GM19328 (cell line): Measurements from ENCODE around the gene NDUFA7.
"Not testable (repeated sequence)": the region's sequence is repeated elsewhere in the genome, so short reads cannot be mapped to it uniquely, and the experiment has no call there.

Experiments
- ATAC-seq: cut with Tn5 transposase; IDR thresholded peaks from one replicate; pipeline ENCODE4 v1.9.1; 2021; ENCODE audit warnings: mild to moderate bottlenecking, moderate library complexity; ENCODE audit not compliant: unreplicated experiment

The NDUFA7 gene

DNA sequence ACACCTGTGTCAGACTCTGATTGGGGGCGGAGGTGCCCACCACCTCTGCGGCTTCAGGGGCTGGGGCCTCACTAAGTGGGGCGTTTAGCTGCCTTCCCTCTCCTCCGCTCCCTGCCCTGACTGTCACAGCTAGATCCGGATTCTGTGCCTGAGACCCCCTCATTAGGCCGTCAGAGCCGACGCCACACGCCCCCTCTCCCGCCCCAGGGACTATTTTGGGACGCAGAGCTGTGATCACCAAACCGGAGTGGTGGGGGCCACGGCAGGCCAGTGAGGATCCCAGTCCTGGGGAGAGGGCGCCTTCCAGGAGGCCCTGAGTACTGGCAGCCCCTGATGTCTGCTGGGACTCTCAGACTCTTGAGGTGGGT lies 21.1 kb upstream of the NDUFA7 start:
- ATAC-seq = no peak

DNA sequence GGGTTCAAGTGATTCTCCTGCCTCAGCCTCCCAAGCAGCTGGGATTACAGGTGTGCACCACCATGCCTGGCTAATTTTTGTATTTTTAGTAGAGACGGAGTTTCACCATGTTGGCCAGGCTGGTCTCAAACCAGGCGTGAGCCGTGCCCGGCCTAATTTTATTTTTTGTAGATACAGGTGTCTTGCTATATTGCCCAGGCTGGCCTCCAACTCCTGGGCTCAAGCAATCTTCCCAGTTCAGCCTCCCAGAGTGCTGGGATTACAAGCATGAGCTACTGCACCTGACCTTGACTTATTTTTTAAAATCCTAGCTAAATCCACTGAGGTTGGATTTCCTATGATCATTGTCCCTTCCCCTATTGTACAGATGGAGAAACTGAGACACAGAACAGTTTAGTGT lies 20.3 kb upstream of the NDUFA7 start:
- not testable (repeated sequence) for ATAC-seq

DNA sequence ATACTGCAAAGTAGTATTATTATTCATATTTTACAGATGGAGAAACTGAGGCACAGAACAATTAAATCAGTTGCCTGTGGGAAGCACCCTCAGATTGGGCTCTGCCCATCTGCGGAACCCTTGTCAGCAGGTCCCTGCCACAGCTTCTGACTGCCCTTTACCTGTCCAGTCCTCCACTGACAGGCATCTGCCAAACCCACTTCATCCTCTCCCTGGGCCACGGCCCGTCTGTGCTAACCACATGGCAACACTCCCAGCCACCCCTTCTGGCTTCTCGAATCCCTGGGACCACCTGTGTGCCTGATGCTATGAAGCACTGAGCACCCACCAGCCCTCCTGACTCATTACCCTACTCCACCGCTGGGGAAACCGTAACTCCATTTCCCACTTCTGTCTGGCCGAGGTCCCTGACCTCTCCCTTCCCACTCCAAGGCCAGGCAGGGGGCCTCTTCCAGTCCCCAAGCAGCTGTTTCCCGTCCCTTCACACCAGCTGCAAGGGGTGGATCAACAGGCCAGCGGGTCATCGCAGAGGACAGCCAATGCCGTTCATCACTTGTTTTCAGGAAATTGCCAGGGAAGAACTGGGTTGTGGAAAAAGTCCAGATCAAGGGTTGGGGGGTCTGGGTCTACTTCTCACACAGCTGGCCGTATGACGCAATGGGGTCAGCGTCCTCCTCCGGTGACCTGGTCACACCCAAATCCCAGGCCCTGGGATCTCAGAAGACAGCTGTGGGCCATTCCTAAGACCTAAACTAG lies 19.3 kb upstream of the NDUFA7 start:
- ATAC-seq = no peak

DNA sequence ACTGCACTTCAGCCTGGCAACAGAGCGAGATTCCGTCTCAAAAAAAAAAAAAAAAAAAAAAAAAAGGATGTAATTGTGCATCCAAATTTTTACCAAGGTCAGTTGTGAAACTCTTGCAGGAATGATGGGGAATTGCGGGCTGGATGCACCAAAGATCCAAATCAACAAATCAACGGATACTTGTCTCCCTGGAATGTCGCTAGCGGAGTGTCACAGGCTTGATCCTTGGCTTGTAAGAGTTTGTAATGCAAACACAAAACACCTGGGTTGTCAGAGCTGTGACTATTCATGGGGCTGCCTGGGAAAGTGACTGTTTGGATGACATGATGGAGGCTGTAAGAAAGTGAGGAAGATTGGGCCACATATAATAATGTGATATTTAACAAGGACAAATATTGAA lies 17.7 kb upstream of the NDUFA7 start:
- no peak for ATAC-seq

DNA sequence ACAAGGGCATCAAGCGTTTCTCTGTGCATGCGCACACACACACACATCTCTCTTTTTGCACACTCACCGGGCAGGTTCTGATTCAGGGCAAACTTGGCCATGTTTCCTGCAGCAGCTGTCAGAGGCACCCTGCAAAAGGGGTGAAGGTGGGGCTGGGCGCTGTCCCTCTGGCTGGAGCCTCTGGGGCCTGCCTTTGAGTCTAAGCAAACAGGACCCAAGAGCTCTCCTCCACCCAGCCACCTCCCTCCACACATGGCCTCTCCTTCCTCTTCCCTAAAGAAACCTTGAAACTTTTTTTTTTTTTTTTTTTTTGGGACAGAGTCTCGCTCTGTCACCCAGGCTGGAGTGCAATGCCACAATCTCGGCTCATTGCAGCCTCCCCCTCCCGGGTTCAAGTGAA lies 16.6 kb upstream of the NDUFA7 start:
- no peak for ATAC-seq

- ATAC-seq = no peak
Measured at GRCh38 chr19:8336660-8337059, 15.5 kb upstream of the NDUFA7 start.

GRCh38 chr19:8336072-8336569 lies 14.9 kb upstream of the NDUFA7 start:
- no peak for ATAC-seq

DNA sequence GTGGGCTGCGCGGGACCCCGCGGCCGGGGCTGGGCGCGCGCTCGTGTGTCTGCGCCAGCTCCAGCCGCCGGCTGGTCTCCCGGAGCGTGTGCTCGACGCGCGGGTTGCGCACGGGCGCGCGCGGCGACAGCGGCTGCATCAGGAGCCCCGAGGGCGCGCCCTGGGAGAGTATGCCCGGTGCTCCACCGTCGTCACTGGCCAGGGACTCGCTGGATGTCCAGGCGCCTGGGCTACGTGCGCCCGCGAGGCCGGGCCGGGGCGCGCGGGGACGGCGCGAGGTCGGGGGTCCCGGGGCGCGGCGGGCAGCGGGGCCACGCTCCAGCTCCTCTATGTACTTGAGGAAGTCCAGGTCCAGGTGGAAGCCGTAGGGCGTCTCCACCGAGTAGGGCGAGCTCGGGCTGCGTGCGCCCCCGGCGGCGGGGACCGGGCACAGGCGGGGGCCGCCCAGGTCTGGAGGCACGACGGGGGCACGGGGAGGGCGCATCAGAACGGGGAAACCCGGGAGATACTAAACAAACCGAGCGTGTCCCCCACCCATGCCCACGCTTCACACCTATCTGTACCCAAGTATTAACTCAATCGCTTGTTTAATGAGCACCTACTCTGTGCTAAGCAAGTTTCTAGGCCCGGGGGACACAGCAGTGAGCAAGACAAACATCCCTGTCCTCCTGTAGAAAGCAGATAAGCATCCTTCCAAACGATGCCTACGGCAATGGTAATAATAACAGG lies 14.3 kb upstream of the NDUFA7 start:
- no peak for ATAC-seq

DNA sequence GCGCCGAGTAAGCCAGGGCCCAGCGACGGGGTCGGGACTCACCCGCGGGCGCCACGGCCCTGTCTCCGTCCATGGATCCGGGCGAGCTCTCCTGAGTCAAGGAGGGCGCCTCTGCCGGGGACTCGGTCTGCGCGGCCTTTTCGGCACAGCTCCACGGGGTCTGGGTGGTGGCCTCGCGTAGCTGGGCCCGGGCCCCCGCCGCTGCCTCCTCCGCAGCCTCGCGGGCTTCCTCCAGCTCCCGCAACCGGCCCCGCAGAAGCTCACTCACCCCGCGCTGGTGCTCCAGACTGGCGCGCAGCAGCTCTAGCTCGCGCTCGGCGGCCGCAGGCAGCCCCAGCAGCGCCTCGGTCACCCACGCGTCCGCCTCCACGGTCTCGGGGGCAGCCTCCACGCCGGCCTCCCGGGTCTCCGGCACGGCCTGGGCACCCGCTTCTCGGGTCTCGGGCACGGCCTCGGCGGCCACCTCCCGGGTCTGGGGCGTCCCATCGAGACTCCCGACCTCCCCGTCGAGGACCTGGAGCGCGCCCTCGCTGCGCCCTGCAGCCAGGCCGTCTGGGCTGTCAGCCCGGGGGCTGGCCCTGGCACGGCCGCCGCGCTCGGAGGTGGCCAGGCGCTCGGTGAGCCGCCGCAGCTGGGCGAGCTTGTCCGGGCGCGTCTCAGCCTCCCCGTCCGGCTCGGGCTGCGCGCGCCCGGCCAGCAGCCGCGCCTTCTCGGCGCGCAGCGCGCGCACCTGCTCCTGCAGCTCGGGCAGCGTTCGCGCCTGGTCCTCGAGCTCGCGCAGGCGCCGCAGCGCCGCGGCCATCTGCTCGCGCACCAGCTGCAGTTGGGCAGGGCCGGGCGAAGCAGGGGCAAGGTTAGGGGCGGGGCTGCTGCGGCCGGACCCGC lies 13.5 kb upstream of the NDUFA7 start:
- no peak for ATAC-seq

GRCh38 chr19:8333767-8334457 lies 12.7 kb upstream of the NDUFA7 start:
- ATAC-seq = no peak

DNA sequence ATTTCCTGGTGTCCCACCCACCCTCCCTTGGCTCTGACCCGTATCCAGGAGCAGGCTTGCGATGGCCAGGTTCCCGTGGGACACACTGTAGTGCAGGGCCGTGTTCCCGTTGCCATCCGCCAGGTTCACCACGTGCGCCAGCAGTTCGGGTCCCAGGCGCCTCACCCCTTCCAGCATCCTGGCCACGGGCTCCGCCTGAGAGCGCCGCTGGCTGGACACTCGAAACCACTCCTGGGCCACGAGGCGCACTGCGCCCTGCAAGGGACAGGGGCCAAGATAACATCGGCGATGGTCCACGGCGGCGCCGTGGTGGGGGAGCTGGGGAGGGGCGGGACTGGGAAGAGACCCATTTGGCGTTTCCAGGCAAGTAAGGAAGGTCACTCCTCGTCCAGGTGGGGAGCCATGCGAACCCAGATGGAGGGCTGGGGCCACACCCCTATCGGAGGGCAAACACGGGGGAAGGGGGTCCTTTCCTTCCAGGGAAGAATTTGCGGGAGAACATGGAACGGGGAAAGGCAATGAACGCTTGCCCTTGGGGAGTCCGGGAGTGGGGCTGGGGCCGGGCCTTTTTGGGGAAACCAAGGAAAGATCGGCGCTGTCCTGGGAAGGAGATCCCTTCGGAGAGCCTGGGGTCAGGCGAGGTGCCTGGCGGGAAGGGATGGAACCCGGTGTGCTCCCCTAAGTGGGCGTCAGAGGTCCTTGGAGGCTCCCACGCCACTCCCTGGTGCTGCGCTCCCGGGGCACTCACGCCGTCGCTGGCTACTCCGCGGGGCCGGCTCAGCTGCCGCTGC lies 12.0 kb upstream of the NDUFA7 start:
- no peak for ATAC-seq

GRCh38 chr19:8331263-8331845 lies 10.2 kb upstream of the NDUFA7 start:
- no peak for ATAC-seq

- ATAC-seq = no peak
Measured at GRCh38 chr19:8329996-8330395, 8.8 kb upstream of the NDUFA7 start.

DNA sequence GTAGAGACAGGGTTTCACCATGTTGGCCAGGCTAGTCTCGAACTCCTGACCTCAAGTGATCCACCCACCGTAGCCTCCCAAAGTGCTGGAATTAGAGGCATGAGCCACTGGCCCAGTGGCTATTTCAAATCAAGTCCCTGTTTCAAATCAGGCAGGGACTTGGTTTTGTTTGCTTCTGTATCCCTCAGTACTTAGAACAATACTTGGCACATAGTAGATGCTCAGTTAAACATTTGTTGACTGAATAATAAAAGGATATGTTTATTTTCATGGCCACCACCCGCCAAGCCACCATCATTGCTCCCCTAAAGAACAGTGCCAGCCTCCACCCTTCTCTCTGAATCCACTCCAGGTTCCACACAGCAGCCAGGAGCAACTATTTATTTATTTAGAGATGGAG lies 4.3 kb upstream of the NDUFA7 start:
- ATAC-seq = no peak

DNA sequence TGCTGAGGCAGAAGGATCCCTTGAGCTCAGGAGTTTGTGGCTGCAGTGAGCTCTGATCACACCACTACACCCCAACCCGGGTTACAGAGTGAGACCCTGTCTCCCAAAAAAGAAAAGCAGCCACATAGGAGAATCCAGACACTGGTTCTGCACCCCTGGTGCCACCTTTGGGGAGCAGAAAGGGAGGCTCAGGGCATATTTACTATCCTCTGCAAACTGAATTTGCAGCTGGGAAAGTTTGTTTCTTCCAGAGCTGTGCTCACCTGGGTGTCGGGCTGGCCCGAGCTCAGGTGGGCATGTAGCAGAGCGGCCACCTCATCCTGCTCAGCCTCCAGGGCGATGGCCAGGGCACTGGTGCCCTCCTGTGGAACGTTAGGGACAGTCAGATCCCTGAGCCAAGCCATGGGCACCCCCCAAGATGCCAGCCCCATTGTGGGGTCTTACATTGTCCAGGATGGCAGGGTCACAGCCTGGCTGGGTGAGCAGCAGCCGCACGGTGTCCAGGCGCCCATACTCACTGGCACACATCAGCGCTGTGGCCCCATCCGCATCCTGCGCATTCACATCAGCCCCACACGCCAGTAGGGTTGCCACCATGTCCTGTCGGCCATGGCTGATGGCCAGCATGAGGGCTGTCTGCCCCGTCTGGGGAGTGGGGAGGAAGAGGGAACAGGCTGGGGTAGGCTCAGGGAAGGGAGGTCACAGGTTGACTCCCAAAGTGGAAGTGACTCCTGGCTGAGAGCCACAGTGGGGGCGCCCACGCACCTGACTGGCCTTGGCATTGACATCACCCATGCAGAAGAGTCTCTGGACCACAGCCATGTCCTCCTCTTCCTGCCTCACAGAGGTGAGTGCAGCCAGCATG lies 3.2 kb upstream of the NDUFA7 start:
- ATAC-seq = no peak

- ATAC-seq = no peak
Measured at GRCh38 chr19:8323781-8324185, 2.6 kb upstream of the NDUFA7 start.

GRCh38 chr19:8322638-8322997 lies 1.4 kb upstream of the NDUFA7 start:
- ATAC-seq = no peak

- no peak for ATAC-seq
Measured at GRCh38 chr19:8321986-8322637, 937 bp upstream of the NDUFA7 start.
